Measurements from ENCODE around the gene HP.
"Not testable (repeated sequence)": the region's sequence is repeated elsewhere in the genome, so short reads cannot be mapped to it uniquely, and the experiment has no call there.

Gene HP, protein sequence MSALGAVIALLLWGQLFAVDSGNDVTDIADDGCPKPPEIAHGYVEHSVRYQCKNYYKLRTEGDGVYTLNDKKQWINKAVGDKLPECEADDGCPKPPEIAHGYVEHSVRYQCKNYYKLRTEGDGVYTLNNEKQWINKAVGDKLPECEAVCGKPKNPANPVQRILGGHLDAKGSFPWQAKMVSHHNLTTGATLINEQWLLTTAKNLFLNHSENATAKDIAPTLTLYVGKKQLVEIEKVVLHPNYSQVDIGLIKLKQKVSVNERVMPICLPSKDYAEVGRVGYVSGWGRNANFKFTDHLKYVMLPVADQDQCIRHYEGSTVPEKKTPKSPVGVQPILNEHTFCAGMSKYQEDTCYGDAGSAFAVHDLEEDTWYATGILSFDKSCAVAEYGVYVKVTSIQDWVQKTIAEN

DNA sequence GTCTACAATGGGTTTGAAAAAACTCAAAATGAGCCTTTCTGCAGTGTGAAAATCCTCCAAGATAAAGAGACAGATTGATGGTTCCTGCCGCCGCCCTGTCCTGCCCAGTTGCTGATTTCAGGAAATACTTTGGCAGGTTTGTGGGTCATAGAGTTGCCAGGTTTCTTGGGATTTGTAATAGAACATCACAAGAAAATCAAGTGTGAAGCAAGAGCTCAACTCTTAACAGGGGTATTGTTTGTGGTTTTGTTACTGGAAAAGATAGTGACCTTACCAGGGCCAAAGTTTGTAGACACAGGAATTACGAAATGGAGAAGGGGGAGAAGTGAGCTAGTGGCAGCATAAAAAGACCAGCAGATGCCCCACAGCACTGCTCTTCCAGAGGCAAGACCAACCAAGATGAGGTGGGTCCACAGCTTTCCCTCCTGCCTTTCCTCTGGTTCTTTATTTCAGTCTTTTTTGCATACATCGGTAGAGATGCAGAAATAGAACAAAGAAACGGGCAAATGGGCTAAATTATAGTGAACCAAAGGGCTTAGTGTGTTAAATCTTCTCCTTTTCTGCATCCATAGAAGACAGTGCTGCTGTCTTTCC, at the start of gene HP:
TSS of gene HP (plus strand) at position 252 of the 594 bp plus-strand sequence. CDS start at position 400, 148 bp downstream.
- DNase-seq, result not testable (repeated sequence)

DNA sequence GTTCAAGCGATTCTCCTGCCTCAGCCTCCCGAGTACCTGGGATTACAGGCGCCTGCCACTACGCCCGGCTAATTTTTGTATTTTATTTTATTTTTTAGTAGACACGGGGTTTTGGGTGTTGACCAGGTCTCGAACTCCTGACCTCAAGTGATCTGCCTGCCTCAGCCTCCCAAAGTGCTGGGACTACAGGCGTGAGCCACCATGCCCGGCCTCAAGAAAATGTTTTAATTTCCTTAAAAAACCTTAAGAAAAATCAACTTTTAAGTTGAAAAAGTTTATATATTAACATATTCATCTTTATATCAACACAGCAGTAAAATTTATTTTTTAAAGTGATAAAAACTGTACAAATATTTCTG, 46.3 kb upstream of the HP start:
- DNase-seq, result not testable (repeated sequence)

DNA sequence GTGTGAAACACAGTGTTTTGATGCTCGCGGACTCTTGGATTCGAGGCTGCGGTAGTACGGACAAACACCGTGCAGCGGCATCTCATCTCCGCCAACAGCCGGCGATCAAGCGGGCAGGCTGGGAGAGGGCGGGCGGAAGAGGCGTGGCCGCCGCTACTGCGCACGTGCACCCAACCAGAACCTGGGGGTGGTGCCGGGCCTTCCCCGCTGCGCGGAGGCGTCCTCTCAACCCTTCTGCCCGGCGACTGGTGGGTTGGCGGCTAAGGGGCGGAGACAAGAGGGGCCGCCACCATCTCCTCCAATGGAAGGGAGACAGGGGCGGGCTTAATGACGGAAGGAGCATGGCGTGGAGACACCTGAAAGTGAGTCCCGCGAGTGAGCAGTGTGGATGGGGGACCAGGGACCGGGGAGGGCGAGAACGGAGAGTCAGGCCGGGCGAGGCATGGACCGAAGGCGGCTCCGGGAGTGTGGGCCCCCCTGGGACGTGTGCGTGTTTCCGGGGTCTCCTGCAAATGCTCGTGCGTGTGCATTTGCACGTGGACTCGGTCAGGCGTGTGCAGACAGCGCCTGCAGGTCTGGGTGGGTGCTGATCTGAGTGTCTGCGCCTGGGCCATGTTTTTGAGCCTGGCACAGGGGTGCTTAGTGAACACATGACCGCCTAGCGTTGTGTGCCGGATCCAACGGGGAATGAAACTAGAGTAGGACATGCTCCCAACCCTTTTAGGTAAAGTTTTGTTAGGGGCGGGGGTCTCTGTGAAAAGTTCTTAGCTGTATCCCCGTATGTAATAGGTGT, 45.7 kb upstream of the HP start, which contains the start of gene DHODH:
TSS of gene DHODH (plus strand) at position 321 of the 793 bp plus-strand sequence. CDS start at position 342, 21 bp downstream.
- DNase-seq, result peak; percentile 91 to 98

DNA sequence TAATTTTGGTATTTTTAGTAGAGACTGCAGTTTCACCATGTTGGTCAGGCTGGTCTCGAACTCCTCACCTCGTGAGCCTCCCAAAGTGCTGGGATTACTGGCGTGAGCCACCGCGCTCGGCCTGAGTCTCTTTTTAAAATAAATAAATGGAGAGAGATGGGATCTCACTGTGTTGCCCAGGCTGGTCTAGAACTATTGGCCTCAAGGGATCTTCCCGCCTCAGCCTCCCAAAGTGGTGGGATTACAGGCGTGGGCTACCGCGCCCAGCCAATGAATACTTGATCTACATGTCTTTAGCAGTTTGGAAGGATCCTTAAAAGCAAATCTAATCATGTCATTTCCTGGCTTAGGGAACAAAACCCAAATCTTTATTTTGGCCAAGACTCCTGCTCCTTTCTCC, 44.5 kb upstream of the HP start:
- DNase-seq, result no peak

DNA sequence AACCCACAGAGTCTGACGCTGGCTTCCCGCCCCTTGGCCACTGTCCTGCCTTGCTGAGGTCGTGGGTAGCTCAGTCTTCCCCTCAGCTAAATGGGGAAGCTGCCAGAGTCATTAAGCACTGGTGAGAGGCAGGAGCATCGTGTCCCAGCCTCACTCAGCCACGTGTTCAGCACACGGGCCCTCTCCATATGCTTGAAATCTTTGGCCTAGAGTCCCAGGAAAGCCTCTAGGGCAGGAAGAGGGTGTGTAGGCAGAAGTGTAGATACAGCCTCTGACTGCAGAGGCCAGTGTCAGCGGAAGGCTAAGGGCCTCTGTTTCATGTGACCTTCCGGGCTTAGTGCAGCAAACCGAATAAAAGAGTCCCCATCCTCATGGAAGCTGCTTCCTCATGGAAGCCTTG, 41.7 kb upstream of the HP start:
- no peak for DNase-seq

DNA sequence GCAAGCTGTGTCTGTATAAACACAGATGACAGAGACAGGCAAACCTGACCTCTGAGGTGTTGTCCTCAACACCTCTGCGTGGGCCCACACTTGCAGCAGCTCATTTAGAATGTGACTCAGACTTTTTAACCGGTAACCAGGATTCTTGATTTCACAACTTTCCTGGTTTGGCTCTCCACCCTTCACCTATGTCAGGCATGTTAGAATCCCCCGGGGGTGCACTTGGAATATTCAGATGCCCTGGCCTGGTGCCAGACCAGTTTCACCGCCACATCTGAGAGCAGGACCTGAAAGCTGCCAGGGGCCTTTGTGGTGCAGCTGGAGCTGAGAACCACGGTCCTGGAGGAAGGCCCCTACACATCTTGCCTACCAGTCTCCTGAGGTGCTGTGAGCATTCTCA, 40.9 kb upstream of the HP start:
- no peak for DNase-seq

DNA sequence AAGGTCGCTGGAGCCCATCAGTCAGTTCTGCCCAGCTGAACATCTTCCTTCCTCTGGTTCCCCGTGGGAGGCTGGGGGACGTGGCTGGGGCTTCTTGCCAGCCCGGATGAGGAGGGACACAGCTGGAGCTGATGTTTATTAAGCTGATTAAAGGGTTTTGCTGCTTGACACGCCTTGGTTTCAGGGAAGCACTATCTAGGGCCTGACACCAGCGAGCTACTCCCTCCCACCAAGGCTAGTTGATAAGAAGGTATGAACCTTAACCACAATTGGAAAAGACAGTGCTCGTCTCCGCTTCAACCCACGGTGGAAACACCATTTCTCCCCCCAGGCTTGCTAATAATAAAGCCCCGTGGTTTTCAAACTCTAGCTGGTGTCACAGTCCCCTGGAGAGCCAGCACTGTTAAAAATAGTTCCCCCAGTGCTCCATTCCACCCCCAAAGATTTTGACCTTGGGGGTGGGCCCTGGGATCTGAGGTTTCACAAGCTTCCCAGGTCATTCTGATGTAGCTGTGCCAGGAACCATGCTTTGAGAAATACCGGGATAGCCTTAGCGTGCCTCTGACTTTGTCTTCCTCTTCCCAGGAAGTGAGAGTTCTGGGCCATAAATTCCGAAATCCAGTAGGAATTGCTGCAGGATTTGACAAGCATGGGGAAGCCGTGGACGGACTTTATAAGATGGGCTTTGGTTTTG, 40.3 kb upstream of the HP start:
- no peak for DNase-seq

DNA sequence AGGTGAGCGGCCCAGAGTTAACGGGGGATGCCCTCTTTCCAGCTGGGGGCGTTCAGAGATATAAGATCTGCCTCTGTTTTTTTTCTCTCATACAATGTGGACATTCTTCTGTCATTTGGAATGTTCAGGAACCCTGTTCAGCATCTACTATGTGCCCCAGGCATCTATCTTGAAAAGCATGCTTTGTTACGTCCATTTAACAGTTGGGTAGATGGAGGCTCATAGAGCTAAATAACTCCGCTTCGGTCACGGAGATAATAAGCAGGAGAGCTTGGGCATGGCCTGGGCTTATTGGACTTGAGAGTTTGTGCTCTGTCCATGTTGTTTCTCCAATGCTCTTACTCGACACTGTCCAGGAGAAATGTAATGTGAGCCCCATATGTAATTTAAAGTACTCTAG, 39.6 kb upstream of the HP start:
- no peak for DNase-seq

DNA sequence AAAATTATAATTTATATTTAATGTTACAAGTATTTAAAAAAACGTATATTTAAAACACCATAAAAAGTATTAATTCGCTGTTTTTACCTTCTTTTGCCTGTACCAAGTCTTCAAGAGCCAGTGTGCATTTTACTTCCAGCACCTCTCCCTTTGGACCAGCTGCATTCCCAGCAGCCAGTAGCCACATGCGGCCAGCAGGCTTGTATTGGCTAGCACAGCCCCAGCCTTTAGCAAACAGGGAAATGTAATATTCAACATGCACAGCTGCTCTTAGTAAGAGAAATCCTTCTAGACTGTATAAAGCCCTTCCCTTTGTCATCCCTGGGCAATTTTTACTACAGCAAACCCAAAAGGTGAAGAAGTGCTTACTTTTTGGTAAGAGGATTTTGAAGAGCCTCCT, 39.2 kb upstream of the HP start:
- no peak for DNase-seq

DNA sequence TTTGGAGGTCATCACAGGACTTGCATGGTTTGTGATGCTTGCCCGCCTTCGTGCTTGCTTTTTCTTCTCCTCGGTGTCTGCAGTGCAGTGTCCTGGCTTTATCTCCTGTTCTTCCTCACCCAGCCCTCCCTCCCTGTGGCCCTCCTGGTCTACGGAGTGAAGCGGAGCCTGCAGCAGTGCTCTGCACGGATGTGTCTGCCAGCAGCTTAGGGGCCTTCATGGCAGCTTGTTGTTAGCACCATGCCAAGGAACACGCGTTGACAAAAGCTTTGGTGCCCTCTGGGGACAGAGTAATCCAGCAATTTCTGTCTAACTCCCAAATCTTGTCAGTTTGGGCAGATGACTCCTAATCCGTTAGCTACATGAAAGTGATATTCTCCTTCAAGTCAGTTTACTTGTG, 35.8 kb upstream of the HP start:
- no peak for DNase-seq

DNA sequence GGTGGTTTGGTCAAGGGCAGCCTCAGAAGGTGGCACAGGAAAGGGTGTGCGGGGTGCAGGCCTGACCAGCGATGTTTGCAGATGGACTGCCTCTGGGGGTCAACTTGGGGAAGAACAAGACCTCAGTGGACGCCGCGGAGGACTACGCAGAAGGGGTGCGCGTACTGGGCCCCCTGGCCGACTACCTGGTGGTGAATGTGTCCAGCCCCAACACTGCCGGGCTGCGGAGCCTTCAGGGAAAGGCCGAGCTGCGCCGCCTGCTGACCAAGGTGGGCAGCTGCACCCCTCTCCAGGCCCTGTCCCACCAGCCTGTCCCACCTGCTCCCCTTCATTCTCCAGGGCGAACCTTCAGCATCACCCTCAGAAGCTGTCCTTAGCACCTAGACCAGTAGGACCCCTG, 33.3 kb upstream of the HP start:
- DNase-seq, result no peak

DNA sequence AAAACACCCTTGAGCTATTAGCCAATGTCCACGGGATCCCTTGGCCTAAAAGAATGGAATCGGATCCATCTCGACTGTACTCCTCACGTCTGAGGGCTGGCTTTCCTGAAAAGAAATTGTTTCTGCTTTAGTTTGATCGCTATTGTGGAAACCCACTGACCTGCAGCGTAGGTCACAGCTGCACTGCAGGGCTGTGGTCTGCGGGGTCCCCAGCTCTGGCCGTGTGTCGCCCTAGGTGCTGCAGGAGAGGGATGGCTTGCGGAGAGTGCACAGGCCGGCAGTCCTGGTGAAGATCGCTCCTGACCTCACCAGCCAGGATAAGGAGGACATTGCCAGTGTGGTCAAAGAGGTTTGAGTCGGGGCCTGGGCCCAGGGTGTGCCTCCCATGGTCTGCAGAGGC, 32.2 kb upstream of the HP start:
- DNase-seq, result no peak

DNA sequence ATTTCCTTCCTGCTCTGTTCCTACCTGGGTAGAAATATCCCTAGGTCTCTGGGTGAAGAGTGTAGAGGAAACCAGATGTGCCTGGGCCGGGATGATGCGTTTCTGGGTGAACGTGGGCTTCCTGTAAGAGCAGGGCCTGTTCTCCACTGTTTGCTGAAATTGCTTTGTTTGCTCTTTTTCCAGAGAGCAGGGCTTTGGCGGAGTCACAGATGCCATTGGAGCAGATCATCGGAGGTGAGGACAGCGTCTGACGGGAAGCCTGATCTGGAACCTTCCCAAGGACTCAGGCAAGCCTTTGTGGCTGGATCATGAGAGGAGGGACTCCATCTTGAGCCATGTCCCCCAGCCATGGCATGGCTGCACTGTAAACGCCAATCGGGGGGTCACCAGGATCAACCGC, 30.3 kb upstream of the HP start:
- no peak for DNase-seq

DNA sequence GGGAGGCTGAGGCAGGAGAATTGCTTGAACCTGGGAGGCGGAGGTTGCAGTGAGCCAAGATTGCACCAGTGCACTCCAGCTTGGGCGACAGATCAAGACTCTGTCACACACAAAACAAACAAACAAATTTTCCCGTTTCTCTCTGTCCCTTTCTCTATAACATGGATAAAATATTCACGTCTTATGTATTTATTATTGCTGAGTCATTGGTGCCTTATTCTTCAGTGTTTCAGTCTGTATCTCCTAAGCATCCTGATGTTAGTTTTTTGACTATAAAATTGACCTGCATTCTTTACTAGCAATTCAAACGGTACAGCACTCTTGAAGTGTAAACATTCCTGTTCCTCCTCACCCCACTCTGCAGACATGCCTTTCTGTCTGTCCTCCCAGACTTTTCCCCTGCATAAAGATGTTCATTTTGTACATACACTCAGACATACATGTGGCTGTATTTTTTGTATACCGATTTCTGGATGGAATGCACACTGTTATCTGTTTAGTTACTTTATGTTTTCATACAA, 29.4 kb upstream of the HP start:
- DNase-seq, result no peak

DNA sequence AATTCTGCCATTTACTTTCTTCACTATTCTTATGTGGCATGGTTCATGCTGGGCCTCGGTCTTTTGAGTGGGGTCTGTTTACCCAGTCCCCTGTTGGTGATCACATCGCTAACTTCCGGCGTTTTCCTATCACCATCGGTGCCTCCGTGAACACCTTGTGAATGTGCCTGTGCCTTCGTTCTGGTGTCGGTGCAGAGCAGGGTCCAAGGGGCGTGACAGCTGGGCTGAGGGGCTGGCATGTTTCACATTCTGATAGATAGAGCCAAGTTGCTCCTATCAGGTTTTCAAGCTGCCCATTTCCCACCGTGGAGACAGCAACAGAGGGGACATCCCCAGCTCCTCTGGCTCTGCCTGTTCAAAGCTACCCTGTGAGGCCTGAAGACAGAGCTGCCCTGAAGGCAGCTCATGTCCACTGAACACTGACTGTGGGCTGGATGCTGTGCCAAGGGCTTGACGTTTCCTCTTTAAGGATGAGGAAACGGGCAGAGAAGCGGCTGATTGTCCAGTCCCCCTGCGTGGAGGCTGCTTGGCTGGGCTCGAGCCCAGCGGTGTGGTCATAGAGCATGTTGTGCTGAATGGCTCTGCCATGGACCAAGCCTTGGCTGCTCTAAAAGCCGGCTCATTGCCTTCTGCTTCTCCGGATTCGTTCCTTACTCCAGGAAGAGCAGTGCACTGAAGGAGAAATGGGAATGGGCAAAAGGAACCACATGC, 28.7 kb upstream of the HP start:
- no peak for DNase-seq

DNA sequence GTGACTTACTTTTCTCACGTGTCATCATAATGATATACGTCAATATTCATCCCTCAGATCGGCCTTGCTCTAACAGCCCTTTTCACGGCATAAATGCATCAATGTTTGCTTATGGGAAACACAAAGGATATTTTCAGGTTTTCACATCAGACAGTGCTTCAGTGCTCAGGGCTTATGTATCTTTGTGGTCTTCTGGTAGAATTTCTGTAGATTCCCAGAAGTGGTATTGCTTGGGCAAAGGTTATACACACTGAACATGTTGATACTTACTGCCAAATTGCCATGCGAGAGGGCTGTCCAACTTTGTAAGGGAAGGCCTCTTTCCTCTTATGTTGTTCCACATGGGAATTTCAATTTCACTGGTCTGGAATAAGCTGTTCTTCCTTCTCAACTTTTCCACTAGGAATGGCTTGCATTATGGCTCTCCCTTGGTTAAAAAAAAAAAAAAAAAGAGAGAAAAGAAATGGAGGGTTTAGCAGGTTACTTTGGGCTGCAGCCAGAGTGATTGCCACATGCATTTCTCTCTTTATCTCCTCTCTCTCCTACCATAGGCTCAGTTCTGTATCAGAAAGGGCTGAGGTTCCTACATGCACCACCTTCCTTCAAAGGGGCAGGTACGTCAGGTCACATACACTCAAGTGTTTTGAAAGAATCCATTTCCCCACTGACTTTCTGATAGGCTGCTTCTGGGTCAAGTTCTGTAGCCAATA, 26.5 kb upstream of the HP start:
- no peak for DNase-seq

DNA sequence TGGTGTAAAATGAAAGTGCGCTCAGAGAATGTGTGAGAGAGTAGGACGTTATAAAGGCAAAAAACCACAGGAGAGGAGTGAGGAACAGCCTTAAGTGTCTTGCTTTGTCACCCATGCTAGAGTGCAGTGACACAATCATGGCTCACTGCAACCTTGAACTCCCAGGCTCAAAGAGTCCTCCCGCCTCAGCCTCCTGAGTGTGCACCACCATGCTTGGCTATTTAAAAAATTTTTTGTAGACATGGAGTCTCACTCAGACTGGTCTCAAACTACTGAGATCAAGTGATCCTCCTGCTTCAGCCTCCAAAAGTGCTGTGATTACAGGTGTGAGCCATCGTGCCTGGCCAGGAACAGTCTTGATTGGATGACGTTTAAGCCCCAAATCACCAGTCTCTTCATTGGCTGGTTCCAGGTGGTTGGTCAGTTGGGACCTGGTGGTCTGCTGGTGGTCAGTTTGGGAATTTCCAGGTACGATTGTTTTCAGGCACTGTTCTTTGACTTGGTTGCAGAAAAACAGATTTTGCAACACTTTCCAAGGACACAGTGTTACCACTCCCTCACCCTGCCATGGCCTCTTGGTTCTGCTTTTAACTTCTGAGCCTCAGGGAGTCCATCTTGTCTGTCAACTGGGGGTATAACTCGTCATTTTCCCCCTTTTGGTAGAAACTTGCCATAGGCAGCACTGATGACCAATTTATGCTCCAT, 24.6 kb upstream of the HP start:
- no peak for DNase-seq

DNA sequence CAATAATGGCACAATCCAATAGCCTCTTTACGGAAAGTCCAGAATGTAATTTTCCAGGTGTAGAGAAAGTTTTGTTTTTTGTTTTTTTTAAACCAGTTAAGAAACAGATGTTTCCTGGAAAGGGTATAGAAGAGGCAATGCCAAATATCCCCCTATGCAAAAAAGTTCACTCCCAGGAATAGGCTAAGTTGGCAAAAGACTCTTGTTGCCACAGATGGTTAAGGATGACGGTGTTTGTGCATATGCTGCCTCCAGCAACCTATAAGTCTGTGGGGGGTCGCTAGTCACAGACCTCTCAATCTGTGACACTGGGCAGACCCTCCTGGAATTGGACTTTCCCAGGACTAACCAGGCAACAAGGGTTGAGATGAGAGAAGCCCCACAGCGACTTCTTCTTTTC, 20.9 kb upstream of the HP start:
- DNase-seq, result no peak

DNA sequence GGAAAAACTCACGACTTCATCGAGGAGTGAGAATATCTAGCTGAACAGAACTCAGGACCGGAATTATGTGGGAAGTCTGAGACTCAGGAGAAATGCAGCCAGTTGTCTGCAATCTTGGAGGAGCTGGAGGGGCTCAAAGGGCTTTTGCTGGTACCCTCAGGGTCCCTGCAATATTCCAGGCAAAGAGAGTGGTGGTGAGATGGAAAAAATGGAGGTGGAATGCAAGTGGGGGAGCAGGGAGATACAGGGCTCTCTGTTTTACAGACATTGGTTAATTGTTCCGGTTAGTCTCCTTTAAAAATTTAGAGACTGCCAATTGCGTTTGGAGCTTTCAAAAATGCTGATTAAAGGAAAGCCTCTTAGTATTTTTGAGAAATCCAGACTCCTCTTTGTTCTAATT, 18.2 kb upstream of the HP start:
- DNase-seq, result no peak

DNA sequence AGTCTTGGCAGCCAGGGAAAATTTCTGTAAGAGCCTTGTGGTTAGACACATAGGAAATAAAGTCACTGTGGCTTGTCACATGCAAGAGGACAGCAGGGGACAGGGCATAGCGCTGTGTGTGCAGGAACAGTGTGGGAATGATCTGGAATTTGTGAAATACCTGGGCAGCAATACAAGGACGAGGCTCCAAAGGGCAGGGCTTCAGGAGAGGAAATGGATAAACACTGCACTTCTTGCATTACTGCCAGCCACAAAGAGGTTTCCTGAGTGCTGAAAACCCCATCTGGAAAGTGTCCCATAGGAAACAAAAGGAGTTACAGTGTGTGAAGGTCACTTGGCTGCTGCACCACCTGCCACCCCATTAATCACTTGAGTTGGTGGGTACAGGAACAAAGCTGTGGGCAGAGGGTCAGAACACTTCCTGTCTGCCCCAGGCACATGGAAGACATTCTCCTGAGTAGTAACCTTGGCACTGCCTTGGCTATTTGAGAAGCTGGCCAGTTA, 12.1 kb upstream of the HP start:
- DNase-seq, result no peak

DNA sequence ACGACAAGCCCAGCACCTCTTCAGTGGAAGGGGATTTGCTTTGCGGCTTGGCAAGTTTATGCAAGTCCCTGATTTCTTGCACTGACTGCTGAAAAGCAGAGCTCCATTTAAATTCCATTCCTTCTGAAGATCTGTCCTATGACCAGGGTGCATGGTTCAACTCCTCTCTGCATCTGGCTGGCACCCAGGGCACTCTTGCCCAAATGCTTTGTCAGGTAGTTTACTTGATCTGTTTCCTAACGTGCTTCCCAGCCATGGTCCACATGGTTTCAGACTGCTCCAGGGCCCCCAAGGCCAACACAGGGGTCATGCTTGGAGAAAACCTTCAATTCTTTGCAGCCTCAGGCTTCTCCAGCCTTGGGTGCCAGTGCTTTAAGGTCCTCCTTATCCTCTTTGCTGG, 11.2 kb upstream of the HP start:
- DNase-seq, result no peak
